ENCODE results near the gene IQGAP1. TPM values are rescaled to one million over a fixed set of nuclear protein-coding genes. Genes with fewer than 3 reads are reported as not detected.

The IQGAP1 gene
- total RNA-seq, 1 experiment from 2014 or later, result 264 TPM

DNA sequence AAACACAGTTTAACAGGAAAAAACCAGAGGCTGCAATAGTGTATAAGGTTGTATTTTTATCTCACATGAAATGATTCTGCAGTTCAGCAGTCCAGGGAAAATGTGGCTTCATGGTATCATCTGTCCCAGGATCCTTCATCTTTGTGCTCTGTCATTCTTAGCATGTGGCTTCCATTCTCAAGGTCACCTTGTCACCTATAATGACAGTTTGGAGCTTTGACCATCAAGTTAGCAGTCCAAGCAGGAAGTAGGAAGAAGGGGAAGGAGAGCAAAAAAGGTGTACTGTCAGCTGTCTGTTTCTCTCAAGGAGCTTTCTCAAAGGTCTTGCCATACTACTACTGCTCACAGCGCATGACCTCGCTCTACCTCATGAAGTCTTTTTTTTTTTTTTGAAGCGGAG is 83.1 kb downstream of the IQGAP1 start:
- ChIA-PET CTCF (interaction anchor here (1.0 kb wide), 1 partner anchor 10 kb away, joined by 3 read pairs; no protein-coding TSS in a partner anchor), POLR2A (interaction anchor here (1.1 kb wide), 1 partner anchor 151 kb away, joined by 3 read pairs; no protein-coding TSS in a partner anchor)
- H3K27ac Mint-ChIP-seq (ENCODE audit: low read depth, unreplicated experiment), result no peak overlapping the region
- TF ChIP-seq, protein P1, sequence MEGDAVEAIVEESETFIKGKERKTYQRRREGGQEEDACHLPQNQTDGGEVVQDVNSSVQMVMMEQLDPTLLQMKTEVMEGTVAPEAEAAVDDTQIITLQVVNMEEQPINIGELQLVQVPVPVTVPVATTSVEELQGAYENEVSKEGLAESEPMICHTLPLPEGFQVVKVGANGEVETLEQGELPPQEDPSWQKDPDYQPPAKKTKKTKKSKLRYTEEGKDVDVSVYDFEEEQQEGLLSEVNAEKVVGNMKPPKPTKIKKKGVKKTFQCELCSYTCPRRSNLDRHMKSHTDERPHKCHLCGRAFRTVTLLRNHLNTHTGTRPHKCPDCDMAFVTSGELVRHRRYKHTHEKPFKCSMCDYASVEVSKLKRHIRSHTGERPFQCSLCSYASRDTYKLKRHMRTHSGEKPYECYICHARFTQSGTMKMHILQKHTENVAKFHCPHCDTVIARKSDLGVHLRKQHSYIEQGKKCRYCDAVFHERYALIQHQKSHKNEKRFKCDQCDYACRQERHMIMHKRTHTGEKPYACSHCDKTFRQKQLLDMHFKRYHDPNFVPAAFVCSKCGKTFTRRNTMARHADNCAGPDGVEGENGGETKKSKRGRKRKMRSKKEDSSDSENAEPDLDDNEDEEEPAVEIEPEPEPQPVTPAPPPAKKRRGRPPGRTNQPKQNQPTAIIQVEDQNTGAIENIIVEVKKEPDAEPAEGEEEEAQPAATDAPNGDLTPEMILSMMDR (IDR thresholded peaks at IDR 0.05; ENCODE audit: unreplicated experiment), result no peak
- intact Hi-C loops (cut with micrococcal nuclease), result no loop called here
- DNase-seq (ENCODE audit: unreplicated experiment), result no peak
- peaks cover 100% of the 10 kb centered on the region for H3K36me3 Mint-ChIP-seq (ENCODE audit: insufficient read depth, unreplicated experiment)
- H3K27me3 Mint-ChIP-seq (ENCODE audit: insufficient read depth, unreplicated experiment), result no peaks in the 10 kb centered on the region
- no peaks in the 10 kb centered on the region for H3K9me3 Mint-ChIP-seq (ENCODE audit: unreplicated experiment)
- H3K4me3 Mint-ChIP-seq (ENCODE audit: unreplicated experiment), result no peak overlapping the region
- H3K4me1 Mint-ChIP-seq (ENCODE audit: insufficient read depth, unreplicated experiment), result peaks cover 4% of the 10 kb centered on the region
- no TSS peak for BruUV-seq (replicated peaks)

DNA sequence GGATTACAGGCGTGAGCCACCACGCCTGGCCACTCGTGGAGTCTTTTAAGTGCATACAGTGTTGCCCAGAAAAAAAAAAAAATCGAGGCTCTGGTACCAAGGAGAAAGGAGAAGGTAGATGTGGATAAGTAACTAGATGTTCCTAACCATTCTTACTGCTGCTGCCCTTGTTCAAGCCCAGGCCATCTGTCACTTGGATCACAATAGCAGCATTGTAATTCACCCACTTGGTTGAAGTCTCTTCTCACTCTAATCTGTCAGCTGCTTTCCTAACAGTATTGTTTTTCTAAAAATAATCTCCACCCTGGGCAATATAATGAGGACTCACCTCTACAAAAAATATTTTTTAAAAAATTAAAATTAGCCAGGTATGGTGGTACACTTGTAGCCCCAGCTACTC is 83.7 kb downstream of the IQGAP1 start:
- TF ChIP-seq, protein P1 (IDR thresholded peaks at IDR 0.05; ENCODE audit: unreplicated experiment), result no peak
- H3K9me3 Mint-ChIP-seq (ENCODE audit: unreplicated experiment), result no peaks in the 10 kb centered on the region
- intact Hi-C loops (cut with micrococcal nuclease), result no loop called here
- H3K4me1 Mint-ChIP-seq (ENCODE audit: insufficient read depth, unreplicated experiment), result no peaks in the 10 kb centered on the region
- BruUV-seq (replicated peaks), result no TSS peak
- peaks cover 100% of the 10 kb centered on the region for H3K36me3 Mint-ChIP-seq (ENCODE audit: insufficient read depth, unreplicated experiment)
- CTCF ChIA-PET, result interaction anchor here (0.6 to 1.0 kb wide), 3 partner anchors 10 to 134 kb away, joined by 3 read pairs; no protein-coding TSS in a partner anchor
- H3K4me3 Mint-ChIP-seq (ENCODE audit: unreplicated experiment), result no peak overlapping the region
- H3K27me3 Mint-ChIP-seq (ENCODE audit: insufficient read depth, unreplicated experiment), result no peaks in the 10 kb centered on the region
- POLR2A ChIA-PET, result interaction anchor here (0.6 kb wide), 1 partner anchor 70 kb away, joined by 3 read pairs; no protein-coding TSS in a partner anchor
- DNase-seq (ENCODE audit: unreplicated experiment), result no peak
- H3K27ac Mint-ChIP-seq (ENCODE audit: low read depth, unreplicated experiment), result no peak overlapping the region

DNA sequence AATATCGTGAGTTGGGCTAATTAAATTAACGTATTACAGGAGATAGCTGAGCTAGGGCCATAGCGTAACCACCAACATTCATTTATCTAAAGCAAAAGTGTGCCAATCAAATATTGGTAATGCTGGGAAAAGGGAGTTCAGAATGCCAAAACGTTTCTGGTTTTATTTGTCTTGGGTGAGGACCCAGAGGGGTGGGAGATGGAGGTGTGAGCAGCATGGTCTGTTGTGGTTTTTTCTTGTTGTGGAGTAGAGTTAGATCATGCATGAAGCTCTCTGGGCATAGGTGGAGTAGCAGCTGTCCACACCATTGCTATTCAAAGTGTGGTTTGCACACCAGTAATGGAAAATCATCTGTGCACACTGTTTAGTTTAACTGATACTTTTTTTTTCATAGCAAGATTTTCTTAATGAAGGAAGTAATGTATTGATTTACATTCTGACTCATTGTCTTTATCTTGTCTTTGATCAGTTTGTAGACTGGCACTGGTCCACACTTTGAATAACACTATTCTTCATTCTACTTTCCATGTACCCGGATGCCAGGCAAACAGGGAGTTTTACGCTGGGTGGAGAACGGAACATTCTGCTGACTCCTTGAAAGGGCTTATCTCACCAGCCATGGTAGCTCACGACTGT is 90.9 kb downstream of the IQGAP1 start:
- CTCF ChIA-PET, result interaction anchor here (0.5 to 5.6 kb wide), 13 partner anchors 22 to 717 kb away, joined by 3 to 83 read pairs (median 4); no protein-coding TSS in a partner anchor
- Mint-ChIP-seq H3K36me3 (ENCODE audit: insufficient read depth, unreplicated experiment) (peaks cover 98% of the 10 kb centered on the region), H3K27me3 (ENCODE audit: insufficient read depth, unreplicated experiment) (no peaks in the 10 kb centered on the region), H3K4me1 (ENCODE audit: insufficient read depth, unreplicated experiment) (peaks cover 18% of the 10 kb centered on the region), H3K4me3 (ENCODE audit: unreplicated experiment) (no peak overlapping the region), H3K27ac (ENCODE audit: low read depth, unreplicated experiment) (no peak overlapping the region), H3K9me3 (ENCODE audit: unreplicated experiment) (no peaks in the 10 kb centered on the region)
- TF ChIP-seq, protein P1 (IDR thresholded peaks at IDR 0.05; ENCODE audit: unreplicated experiment), result no peak
- no peak for DNase-seq (ENCODE audit: unreplicated experiment)
- no TSS peak for BruUV-seq (replicated peaks)
- POLR2A ChIA-PET, result interaction anchor here (0.7 to 1.8 kb wide), 2 partner anchors 117 to 163 kb away, joined by 3 to 7 read pairs; no protein-coding TSS in a partner anchor
- intact Hi-C loops (cut with micrococcal nuclease), result no loop called here

DNA sequence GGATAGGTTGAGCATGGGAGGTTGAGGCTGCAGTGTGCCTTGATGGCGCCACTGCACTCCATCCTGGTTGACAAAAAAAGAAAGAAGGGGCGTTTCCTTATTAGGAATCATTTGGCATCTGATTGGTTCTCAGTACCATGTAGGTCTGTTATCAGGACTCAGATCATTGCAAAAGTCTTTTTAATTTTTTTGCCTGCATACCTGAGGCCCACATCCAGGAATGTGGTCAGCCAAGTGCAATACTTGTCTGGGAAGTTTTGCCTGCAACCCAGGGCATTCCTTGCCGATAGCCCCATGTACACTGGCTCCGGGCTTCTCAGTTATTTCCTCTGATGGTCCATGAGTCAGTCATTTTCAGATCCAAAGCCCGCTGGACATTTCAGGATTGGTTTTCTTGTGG is 91.6 kb downstream of the IQGAP1 start:
- no peaks in the 10 kb centered on the region for H3K9me3 Mint-ChIP-seq (ENCODE audit: unreplicated experiment)
- no peak overlapping the region for H3K4me3 Mint-ChIP-seq (ENCODE audit: unreplicated experiment)
- no peaks in the 10 kb centered on the region for H3K27me3 Mint-ChIP-seq (ENCODE audit: insufficient read depth, unreplicated experiment)
- H3K36me3 Mint-ChIP-seq (ENCODE audit: insufficient read depth, unreplicated experiment), result peaks cover 98% of the 10 kb centered on the region
- H3K27ac Mint-ChIP-seq (ENCODE audit: low read depth, unreplicated experiment), result no peak overlapping the region
- H3K4me1 Mint-ChIP-seq (ENCODE audit: insufficient read depth, unreplicated experiment), result peaks cover 18% of the 10 kb centered on the region
- intact Hi-C loops (cut with micrococcal nuclease), result loop anchor here (5.0 kb wide), 1 partner anchor 87 kb away; no protein-coding TSS in a partner anchor
- TF ChIP-seq, protein P1 (IDR thresholded peaks at IDR 0.05; ENCODE audit: unreplicated experiment), result no peak
- no TSS peak for BruUV-seq (replicated peaks)
- ChIA-PET POLR2A (no interaction called here), CTCF (interaction anchor here (0.6 to 5.6 kb wide), 9 partner anchors 31 to 203 kb away, joined by 3 to 83 read pairs (median 4); no protein-coding TSS in a partner anchor)
- DNase-seq (ENCODE audit: unreplicated experiment), result no peak

Data from MCF 10A (cell line).